ENCODE measurements around the gene CRY1. TPM values are rescaled to one million over a fixed set of nuclear protein-coding genes. Genes with fewer than 3 reads are reported as not detected.

The CRY1 gene
- total RNA-seq, 1 experiment from 2014 or later: 38.4 TPM

- no peak overlapping the region for H3K27ac ChIP-seq
- H3K36me3 ChIP-seq: no peaks in the 10 kb centered on the region
- H3K4me3 ChIP-seq: no peak overlapping the region
- DNase-seq (ENCODE audit: low read depth in 1 of 2, low spot score in 2 of 2): no peak
- H3K9me3 ChIP-seq (replicated peaks): no peaks in the 10 kb centered on the region
- no peaks in the 10 kb centered on the region for H3K27me3 ChIP-seq (replicated peaks)
- H3K4me1 ChIP-seq (replicated peaks): no peaks in the 10 kb centered on the region
Observed at GRCh38 chr12:107102294-107102693, 8.9 kb upstream of the CRY1 start.

GRCh38 chr12:107101651-107102050 is 8.3 kb upstream of the CRY1 start:
- Histone ChIP-seq H3K36me3 (no peaks in the 10 kb centered on the region), H3K27ac (no peak overlapping the region), H3K27me3 (replicated peaks) (no peaks in the 10 kb centered on the region), H3K4me1 (replicated peaks) (no peaks in the 10 kb centered on the region), H3K4me3 (no peak overlapping the region), H3K9me3 (replicated peaks) (no peaks in the 10 kb centered on the region)
- no peak for DNase-seq (ENCODE audit: low read depth in 1 of 2, low spot score in 2 of 2)

- Histone ChIP-seq H3K36me3 (no peaks in the 10 kb centered on the region), H3K4me1 (replicated peaks) (peaks cover 2% of the 10 kb centered on the region), H3K27ac (no peak overlapping the region), H3K9me3 (replicated peaks) (no peaks in the 10 kb centered on the region), H3K4me3 (no peak overlapping the region), H3K27me3 (replicated peaks) (no peaks in the 10 kb centered on the region)
- no peak for DNase-seq (ENCODE audit: low read depth in 1 of 2, low spot score in 2 of 2)
Observed at GRCh38 chr12:107099917-107100316, 6.6 kb upstream of the CRY1 start.

GRCh38 chr12:107096571-107096970 is 3.2 kb upstream of the CRY1 start:
- Histone ChIP-seq H3K4me1 (replicated peaks) (peaks cover 14% of the 10 kb centered on the region), H3K27me3 (replicated peaks) (no peaks in the 10 kb centered on the region), H3K4me3 (no peak overlapping the region), H3K27ac (no peak overlapping the region), H3K9me3 (replicated peaks) (no peaks in the 10 kb centered on the region), H3K36me3 (peaks cover 6% of the 10 kb centered on the region; the same call in 1 of the 2 replicates)
- no peak for DNase-seq (ENCODE audit: low read depth in 1 of 2, low spot score in 2 of 2)

GRCh38 chr12:107094183-107094448 is 767 bp upstream of the CRY1 start:
- peaks cover 21% of the 10 kb centered on the region for H3K4me1 ChIP-seq (replicated peaks)
- peak; percentile 82 to 95 for DNase-seq (ENCODE audit: low read depth in 1 of 2, low spot score in 2 of 2)
- H3K9me3 ChIP-seq (replicated peaks): no peaks in the 10 kb centered on the region

GRCh38 chr12:107092669-107093416 is 506 bp downstream of the CRY1 start:
- Histone ChIP-seq H3K36me3 (peaks cover 6% of the 10 kb centered on the region; the same call in 1 of the 2 replicates), H3K27ac (peak overlapping the region; percentile 95), H3K27me3 (replicated peaks) (no peaks in the 10 kb centered on the region), H3K4me1 (replicated peaks) (peaks cover 21% of the 10 kb centered on the region), H3K4me3 (peak overlapping the region; percentile 66), H3K9me3 (replicated peaks) (no peaks in the 10 kb centered on the region)
- peak in 1 of 2 experiments; percentile 55 for DNase-seq (ENCODE audit: low read depth in 1 of 2, low spot score in 2 of 2)

More at GRCh38 chr12:107094183-107094448, 767 bp upstream of the CRY1 start:
- peak overlapping the region; percentile 95 for H3K27ac ChIP-seq
- peaks cover 6% of the 10 kb centered on the region; the same call in 1 of the 2 replicates for H3K36me3 ChIP-seq
- no peaks in the 10 kb centered on the region for H3K27me3 ChIP-seq (replicated peaks)
- peak overlapping the region; percentile 66 for H3K4me3 ChIP-seq

- H3K4me1 ChIP-seq (replicated peaks): peaks cover 21% of the 10 kb centered on the region
- peak overlapping the region; percentile 95 for H3K27ac ChIP-seq
- no peaks in the 10 kb centered on the region for H3K27me3 ChIP-seq (replicated peaks)
- no peaks in the 10 kb centered on the region for H3K9me3 ChIP-seq (replicated peaks)
- peak overlapping the region; percentile 66 for H3K4me3 ChIP-seq
- peaks cover 6% of the 10 kb centered on the region; the same call in 1 of the 2 replicates for H3K36me3 ChIP-seq
- peak; percentile 68 to 92 for DNase-seq (ENCODE audit: low read depth in 1 of 2, low spot score in 2 of 2)
Observed at GRCh38 chr12:107091989-107092641, 1.2 kb downstream of the CRY1 start.

GRCh38 chr12:107091381-107091780 is 2.0 kb downstream of the CRY1 start:
- peak in 1 of 2 experiments; percentile 35 for DNase-seq (ENCODE audit: low read depth in 1 of 2, low spot score in 2 of 2)
- H3K27me3 ChIP-seq (replicated peaks): no peaks in the 10 kb centered on the region
- peaks cover 21% of the 10 kb centered on the region for H3K4me1 ChIP-seq (replicated peaks)
- no peaks in the 10 kb centered on the region for H3K9me3 ChIP-seq (replicated peaks)
- H3K27ac ChIP-seq: no peak overlapping the region
- peak overlapping the region; percentile 66 for H3K4me3 ChIP-seq
- peaks cover 6% of the 10 kb centered on the region; the same call in 1 of the 2 replicates for H3K36me3 ChIP-seq

GRCh38 chr12:107090711-107091110 is 2.6 kb downstream of the CRY1 start:
- no peak for DNase-seq (ENCODE audit: low read depth in 1 of 2, low spot score in 2 of 2)
- Histone ChIP-seq H3K36me3 (peaks cover 6% of the 10 kb centered on the region; the same call in 1 of the 2 replicates), H3K27ac (no peak overlapping the region), H3K27me3 (replicated peaks) (no peaks in the 10 kb centered on the region), H3K9me3 (replicated peaks) (no peaks in the 10 kb centered on the region), H3K4me3 (no peak overlapping the region), H3K4me1 (replicated peaks) (peaks cover 21% of the 10 kb centered on the region)

GRCh38 chr12:107088912-107089311 is 4.4 kb downstream of the CRY1 start:
- Histone ChIP-seq H3K4me1 (replicated peaks) (peaks cover 9% of the 10 kb centered on the region), H3K27me3 (replicated peaks) (no peaks in the 10 kb centered on the region), H3K27ac (no peak overlapping the region), H3K36me3 (peaks cover 6% of the 10 kb centered on the region; the same call in 1 of the 2 replicates), H3K9me3 (replicated peaks) (no peaks in the 10 kb centered on the region), H3K4me3 (no peak overlapping the region)
- DNase-seq (ENCODE audit: low read depth in 1 of 2, low spot score in 2 of 2): no peak

GRCh38 chr12:107086314-107086713 is 7.0 kb downstream of the CRY1 start:
- no peak overlapping the region for H3K4me3 ChIP-seq
- no peaks in the 10 kb centered on the region for H3K36me3 ChIP-seq
- peaks cover 4% of the 10 kb centered on the region for H3K4me1 ChIP-seq (replicated peaks)
- H3K9me3 ChIP-seq (replicated peaks): no peaks in the 10 kb centered on the region
- H3K27me3 ChIP-seq (replicated peaks): no peaks in the 10 kb centered on the region
- no peak for DNase-seq (ENCODE audit: low read depth in 1 of 2, low spot score in 2 of 2)
- H3K27ac ChIP-seq: no peak overlapping the region

- Histone ChIP-seq H3K27me3 (replicated peaks) (no peaks in the 10 kb centered on the region), H3K27ac (no peak overlapping the region), H3K9me3 (replicated peaks) (no peaks in the 10 kb centered on the region), H3K36me3 (no peaks in the 10 kb centered on the region), H3K4me1 (replicated peaks) (peaks cover 12% of the 10 kb centered on the region), H3K4me3 (no peak overlapping the region)
- DNase-seq (ENCODE audit: low read depth in 1 of 2, low spot score in 2 of 2): no peak
Observed at GRCh38 chr12:107081778-107082177, 11.6 kb downstream of the CRY1 start.

- H3K4me1 ChIP-seq (replicated peaks): peaks cover 12% of the 10 kb centered on the region
- H3K9me3 ChIP-seq (replicated peaks): no peaks in the 10 kb centered on the region
- H3K27me3 ChIP-seq (replicated peaks): no peaks in the 10 kb centered on the region
- H3K36me3 ChIP-seq: no peaks in the 10 kb centered on the region
- no peak overlapping the region for H3K27ac ChIP-seq
- DNase-seq (ENCODE audit: low read depth in 1 of 2, low spot score in 2 of 2): no peak
- no peak overlapping the region for H3K4me3 ChIP-seq
Observed at GRCh38 chr12:107080299-107080698, 13.1 kb downstream of the CRY1 start.
